ENCODE data around the gene GOLGA2. TPM values are rescaled to one million over a fixed set of nuclear protein-coding genes. Genes with fewer than 3 reads are reported as not detected.
A peak's percentile ranks its signal among the peaks of the same experiment; 100 is the strongest.

The GOLGA2 gene
- total RNA-seq, 4 donors from 2014 or later: 18.4 to 174 (median 89.9) TPM

DNA sequence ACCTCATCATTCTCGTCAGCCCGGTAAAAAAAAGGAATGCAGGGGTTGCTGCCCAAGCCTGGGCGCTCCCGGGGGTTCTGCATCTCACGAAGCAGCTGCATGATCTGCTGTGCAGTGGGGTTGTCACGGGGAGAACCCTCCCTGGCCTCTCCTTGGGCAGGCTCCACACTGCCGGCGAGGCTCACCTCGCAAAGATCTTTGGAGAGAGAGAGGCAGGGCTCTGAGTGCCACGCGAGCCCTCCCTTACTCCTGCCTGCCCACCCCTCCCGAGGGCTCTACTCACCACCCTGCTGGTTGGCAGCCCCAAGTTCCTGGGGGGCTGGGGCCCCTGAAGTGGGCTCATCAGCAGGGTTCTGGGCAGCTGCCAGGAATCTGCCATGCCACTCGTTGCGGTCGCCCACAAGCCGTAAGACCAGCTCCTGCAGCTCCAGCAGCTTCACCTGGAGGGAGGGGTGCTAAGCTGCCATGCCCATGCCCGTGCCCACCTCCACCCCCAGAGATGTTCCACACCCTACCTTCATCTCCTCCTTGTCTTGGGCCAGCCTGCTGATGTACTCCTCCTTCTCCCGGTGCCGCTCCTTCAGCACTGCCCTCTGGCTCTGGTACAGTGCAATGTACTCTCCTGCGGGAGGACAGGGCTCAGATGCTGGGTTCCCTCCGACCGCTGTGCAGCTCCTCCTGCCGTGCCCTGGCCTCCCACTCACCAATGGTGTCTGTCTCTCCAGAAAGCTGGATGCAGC lies 18.6 kb downstream of the GOLGA2 start:
- Histone ChIP-seq H3K36me3 (no peaks in the 10 kb centered on the region), H3K27ac (no peak overlapping the region), H3K4me1 (no peaks in the 10 kb centered on the region), H3K4me3 (no peak overlapping the region), H3K9me3 (no peaks in the 10 kb centered on the region), H3K27me3 (no peaks in the 10 kb centered on the region)
- no peak for TF ChIP-seq POLR2A (IDR thresholded peaks at IDR 0.05)
- TF ChIP-seq, protein P1, sequence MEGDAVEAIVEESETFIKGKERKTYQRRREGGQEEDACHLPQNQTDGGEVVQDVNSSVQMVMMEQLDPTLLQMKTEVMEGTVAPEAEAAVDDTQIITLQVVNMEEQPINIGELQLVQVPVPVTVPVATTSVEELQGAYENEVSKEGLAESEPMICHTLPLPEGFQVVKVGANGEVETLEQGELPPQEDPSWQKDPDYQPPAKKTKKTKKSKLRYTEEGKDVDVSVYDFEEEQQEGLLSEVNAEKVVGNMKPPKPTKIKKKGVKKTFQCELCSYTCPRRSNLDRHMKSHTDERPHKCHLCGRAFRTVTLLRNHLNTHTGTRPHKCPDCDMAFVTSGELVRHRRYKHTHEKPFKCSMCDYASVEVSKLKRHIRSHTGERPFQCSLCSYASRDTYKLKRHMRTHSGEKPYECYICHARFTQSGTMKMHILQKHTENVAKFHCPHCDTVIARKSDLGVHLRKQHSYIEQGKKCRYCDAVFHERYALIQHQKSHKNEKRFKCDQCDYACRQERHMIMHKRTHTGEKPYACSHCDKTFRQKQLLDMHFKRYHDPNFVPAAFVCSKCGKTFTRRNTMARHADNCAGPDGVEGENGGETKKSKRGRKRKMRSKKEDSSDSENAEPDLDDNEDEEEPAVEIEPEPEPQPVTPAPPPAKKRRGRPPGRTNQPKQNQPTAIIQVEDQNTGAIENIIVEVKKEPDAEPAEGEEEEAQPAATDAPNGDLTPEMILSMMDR (IDR thresholded peaks at IDR 0.05): no peak
- no peak for DNase-seq
- intact Hi-C loops (cut with DNase I; ENCODE audit: low total_unique reads): no loop called here

DNA sequence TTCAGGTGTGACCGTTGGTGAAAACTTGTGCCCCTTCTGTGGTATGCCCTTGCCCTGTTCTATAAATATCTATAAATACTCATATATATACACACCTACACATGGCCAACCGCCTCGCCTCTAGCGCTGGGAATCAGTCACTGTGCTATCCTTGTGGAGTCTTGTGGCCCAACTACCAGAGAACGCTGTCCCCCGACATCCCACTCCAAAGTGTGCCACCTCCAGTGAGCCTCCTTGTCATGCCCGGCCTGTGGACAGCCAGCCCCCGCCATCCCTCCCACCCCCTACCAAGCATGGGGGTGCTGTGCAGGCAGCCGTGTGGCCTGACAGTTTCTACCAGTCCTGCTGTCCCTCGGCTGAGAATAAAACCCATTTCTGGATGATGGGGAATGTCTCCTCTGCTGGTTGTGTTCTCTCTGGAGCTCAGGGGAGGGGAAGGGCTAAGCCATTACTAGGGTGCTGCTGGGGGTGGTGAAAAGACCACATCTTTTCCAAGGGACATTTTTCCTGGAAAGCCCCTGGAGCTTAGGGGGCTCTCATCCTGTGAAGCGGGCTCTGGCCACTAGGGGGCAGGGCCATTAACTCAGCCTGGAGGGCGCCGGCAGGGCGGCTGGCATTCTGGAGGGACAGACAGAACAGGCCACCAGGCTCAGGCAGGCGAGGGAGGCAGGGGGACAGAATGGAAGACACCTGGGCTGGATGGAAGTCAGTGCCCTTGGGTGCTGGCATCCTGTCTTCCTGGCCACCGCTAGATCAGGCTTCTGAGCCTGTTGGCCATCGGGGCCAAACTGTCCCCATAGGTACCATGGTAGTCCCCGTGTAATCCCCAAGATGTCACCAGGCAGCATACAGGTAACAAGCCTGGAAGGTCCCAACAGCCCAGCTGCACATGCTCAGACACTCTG lies 20.7 kb downstream of the GOLGA2 start:
- no peaks in the 10 kb centered on the region for H3K4me1 ChIP-seq
- no peaks in the 10 kb centered on the region for H3K9me3 ChIP-seq
- DNase-seq: peak; percentile 46 to 65
- H3K27me3 ChIP-seq: no peaks in the 10 kb centered on the region
- no peak overlapping the region for H3K4me3 ChIP-seq
- no peaks in the 10 kb centered on the region for H3K36me3 ChIP-seq
- intact Hi-C loops (cut with DNase I; ENCODE audit: low total_unique reads): no loop called here
- no peak overlapping the region for H3K27ac ChIP-seq
- no peak for TF ChIP-seq POLR2A (IDR thresholded peaks at IDR 0.05)
- TF ChIP-seq, protein P1 (IDR thresholded peaks at IDR 0.05): peak; percentile 63 to 76 (median 70)

DNA sequence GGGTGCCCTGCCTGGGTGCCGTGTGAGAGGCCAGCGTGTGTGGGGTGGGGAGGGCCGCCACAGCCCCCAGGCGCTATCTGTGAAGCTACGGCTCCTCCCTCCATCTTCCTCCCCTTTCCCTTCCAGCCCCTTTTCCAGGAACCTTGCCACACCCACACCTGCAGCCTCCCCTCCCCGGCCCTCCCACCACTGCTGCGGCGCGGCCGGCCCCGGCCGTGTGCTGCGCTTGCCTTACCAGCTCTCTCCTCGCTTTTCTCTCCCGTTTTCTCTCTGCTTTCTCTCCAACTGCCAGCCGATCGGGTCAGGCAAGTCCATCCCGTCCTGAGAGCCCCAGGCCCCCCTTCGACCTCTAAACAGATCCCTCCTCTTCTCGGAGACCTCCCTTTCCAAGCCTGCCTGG lies 21.4 kb downstream of the GOLGA2 start:
- H3K27ac ChIP-seq: no peak overlapping the region
- TF ChIP-seq POLR2A (IDR thresholded peaks at IDR 0.05): no peak
- TF ChIP-seq, protein P1 (IDR thresholded peaks at IDR 0.05): no peak
- no peaks in the 10 kb centered on the region for H3K27me3 ChIP-seq
- no peaks in the 10 kb centered on the region for H3K4me1 ChIP-seq
- H3K4me3 ChIP-seq: no peak overlapping the region
- DNase-seq: no peak
- no peaks in the 10 kb centered on the region for H3K36me3 ChIP-seq
- no peaks in the 10 kb centered on the region for H3K9me3 ChIP-seq
- intact Hi-C loops (cut with DNase I; ENCODE audit: low total_unique reads): no loop called here

DNA sequence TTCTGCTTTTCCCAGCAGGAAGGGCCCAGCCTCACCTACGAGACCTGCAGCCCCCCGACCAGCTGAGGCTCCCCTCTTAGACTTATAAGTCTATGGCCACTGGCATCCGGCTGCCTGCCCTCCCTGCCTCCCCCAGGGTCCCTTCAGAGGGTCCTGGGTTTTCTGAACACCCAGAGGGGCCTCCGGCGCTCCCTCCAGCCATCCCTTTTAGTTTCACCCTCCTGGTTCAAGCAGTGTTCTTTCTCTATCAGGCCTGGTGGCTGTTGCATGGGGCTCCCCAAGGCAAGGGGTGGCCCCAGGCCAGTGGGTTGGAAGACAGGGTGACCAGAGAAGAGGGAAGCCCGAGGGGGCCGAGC lies 21.8 kb downstream of the GOLGA2 start:
- Histone ChIP-seq H3K4me1 (no peaks in the 10 kb centered on the region), H3K4me3 (no peak overlapping the region), H3K27ac (no peak overlapping the region), H3K36me3 (no peaks in the 10 kb centered on the region), H3K27me3 (no peaks in the 10 kb centered on the region), H3K9me3 (no peaks in the 10 kb centered on the region)
- intact Hi-C loops (cut with DNase I; ENCODE audit: low total_unique reads): no loop called here
- TF ChIP-seq POLR2A (IDR thresholded peaks at IDR 0.05): no peak
- TF ChIP-seq, protein P1 (IDR thresholded peaks at IDR 0.05): no peak
- no peak for DNase-seq
